ENCODE measurements around the gene BTBD9. TPM values are rescaled to one million over a fixed set of nuclear protein-coding genes. Genes with fewer than 3 reads are reported as not detected.

The BTBD9 gene
- total and polyA plus RNA-seq, 2 donors (not counting 1 experiment from before 2014, with no cell fraction given) = 4.1 to 48.9 TPM

- Histone ChIP-seq H3K36me3 (replicated peaks in 1 of 2; ENCODE audit: control extremely low read depth in 1 of 2, control insufficient read depth in 1 of 2, extremely low read depth in 1 of 2, insufficient read depth in 2 of 2, low read length in 1 of 2) (no peaks in the 10 kb centered on the region), H3K79me2 (ENCODE audit: control insufficient read depth, insufficient read depth, low read length) (no peaks in the 10 kb centered on the region), H3K9me3 (ENCODE audit: control extremely low read depth in 1 of 3, control insufficient read depth in 2 of 3, insufficient read depth in 1 of 3, low read length in 2 of 3) (no peaks in the 10 kb centered on the region), H4K20me1 (ENCODE audit: control insufficient read depth, insufficient read depth, low read length, poor library complexity, severe bottlenecking) (peaks cover 5% of the 10 kb centered on the region), H3K9ac (ENCODE audit: low read length) (no peak overlapping the region), H3K27ac (ENCODE audit: low read length in 2 of 2) (no peak overlapping the region), H3K4me2 (replicated peaks; ENCODE audit: low read depth, low read length, poor library complexity, severe bottlenecking) (no peak overlapping the region), H3K4me1 (ENCODE audit: control insufficient read depth in 2 of 2, insufficient read depth in 2 of 2, low read length in 2 of 2) (no peaks in the 10 kb centered on the region), H2AFZ (ENCODE audit: insufficient read depth, low read depth, low read length, poor library complexity, severe bottlenecking) (no peak overlapping the region), H3K27me3 (replicated peaks in 1 of 4; ENCODE audit: control extremely low read depth in 1 of 4, control insufficient read depth in 3 of 4, insufficient read depth in 4 of 4, low read length in 3 of 4) (no peaks in the 10 kb centered on the region), H3K4me3 (ENCODE audit: control extremely low read depth in 1 of 5, extremely low read depth in 1 of 5, insufficient read depth in 1 of 5, low read depth in 2 of 5, low read length in 4 of 5) (no peak overlapping the region)
- intact Hi-C loops (cut with micrococcal nuclease) = no loop called here
- Mint-ChIP-seq H3K9me3 (ENCODE audit: insufficient read depth) (no peaks in the 10 kb centered on the region), H3K4me1 (no peaks in the 10 kb centered on the region), H3K4me3 (no peak overlapping the region), H3K27ac (no peak overlapping the region), H3K27me3 (no peaks in the 10 kb centered on the region)
- DNase-seq = no peak
- TF ChIP-seq CTCF (IDR thresholded peaks at IDR 0.05) = no peak
- TF ChIP-seq EZH2 (IDR thresholded peaks at IDR 0.05; ENCODE audit: borderline replicate concordance, insufficient read depth, low read depth, low read length, poor library complexity, severe bottlenecking) = no peak
- CTCF ChIA-PET = interaction anchor here (0.9 kb wide), 1 partner anchor 157 kb away, joined by 3 read pairs; no protein-coding TSS in a partner anchor
- WGBS (ENCODE audit: insufficient coverage) = 100% methylated on average over 1 of the region's 2 CpGs
- POLR2A ChIA-PET = no interaction called here
- ATAC-seq (ENCODE audit: low read depth) = no peak
Measured at GRCh38 chr6:38651121-38651784, 11.5 kb upstream of the BTBD9 start.

GRCh38 chr6:38650207-38650752, 10.6 kb upstream of the BTBD9 start:
- no peak overlapping the region for H3K4me3 ChIP-seq (ENCODE audit: control extremely low read depth in 1 of 5, extremely low read depth in 1 of 5, insufficient read depth in 1 of 5, low read depth in 2 of 5, low read length in 4 of 5)
- no peak overlapping the region for H3K4me2 ChIP-seq (replicated peaks; ENCODE audit: low read depth, low read length, poor library complexity, severe bottlenecking)
- ATAC-seq (ENCODE audit: low read depth) (no peak), DNase-seq (no peak)
- H3K4me3 Mint-ChIP-seq = no peak overlapping the region
- H3K27ac ChIP-seq (ENCODE audit: low read length in 2 of 2) = no peak overlapping the region
- ChIA-PET CTCF (interaction anchor here (0.9 kb wide), 1 partner anchor 156 kb away, joined by 3 read pairs; no protein-coding TSS in a partner anchor), POLR2A (no interaction called here)
- TF ChIP-seq CTCF (IDR thresholded peaks at IDR 0.05) (no peak), EZH2 (IDR thresholded peaks at IDR 0.05; ENCODE audit: borderline replicate concordance, insufficient read depth, low read depth, low read length, poor library complexity, severe bottlenecking) (no peak)
- WGBS (ENCODE audit: insufficient coverage) = 90% methylated on average over 2 of the region's 5 CpGs
- no peaks in the 10 kb centered on the region for H3K9me3 Mint-ChIP-seq (ENCODE audit: insufficient read depth)
- H3K9me3 ChIP-seq (ENCODE audit: control extremely low read depth in 1 of 3, control insufficient read depth in 2 of 3, insufficient read depth in 1 of 3, low read length in 2 of 3) = no peaks in the 10 kb centered on the region
- H3K79me2 ChIP-seq (ENCODE audit: control insufficient read depth, insufficient read depth, low read length) = no peaks in the 10 kb centered on the region
- H3K4me1 ChIP-seq (ENCODE audit: control insufficient read depth in 2 of 2, insufficient read depth in 2 of 2, low read length in 2 of 2) = no peaks in the 10 kb centered on the region
- no peaks in the 10 kb centered on the region for H3K36me3 ChIP-seq (replicated peaks in 1 of 2; ENCODE audit: control extremely low read depth in 1 of 2, control insufficient read depth in 1 of 2, extremely low read depth in 1 of 2, insufficient read depth in 2 of 2, low read length in 1 of 2)
- no peaks in the 10 kb centered on the region for H3K4me1 Mint-ChIP-seq
- H4K20me1 ChIP-seq (ENCODE audit: control insufficient read depth, insufficient read depth, low read length, poor library complexity, severe bottlenecking) = peaks cover 5% of the 10 kb centered on the region
- intact Hi-C loops (cut with micrococcal nuclease) = no loop called here
- H3K9ac ChIP-seq (ENCODE audit: low read length) = no peak overlapping the region
- H2AFZ ChIP-seq (ENCODE audit: insufficient read depth, low read depth, low read length, poor library complexity, severe bottlenecking) = no peak overlapping the region
- no peaks in the 10 kb centered on the region for H3K27me3 ChIP-seq (replicated peaks in 1 of 4; ENCODE audit: control extremely low read depth in 1 of 4, control insufficient read depth in 3 of 4, insufficient read depth in 4 of 4, low read length in 3 of 4)
- H3K27ac Mint-ChIP-seq = no peak overlapping the region
- no peaks in the 10 kb centered on the region for H3K27me3 Mint-ChIP-seq

All from B cell (primary cell).